HK-2 (cell line): ENCODE results near the gene PDE3B.
"Not testable (repeated sequence)": the region's sequence is repeated elsewhere in the genome, so short reads cannot be mapped to it uniquely, and the experiment has no call there.

Source experiments
- DNase-seq: peaks from one replicate; pipeline ENCODE4 v3.0.0-alpha.2; 2018; ENCODE audit not compliant: unreplicated experiment

The PDE3B gene

GRCh38 chr11:14676068-14676467 lies 32.5 kb downstream of the PDE3B start:
- no peak for DNase-seq

- DNase-seq: no peak
Observed at GRCh38 chr11:14677146-14677545, 33.5 kb downstream of the PDE3B start.

DNA sequence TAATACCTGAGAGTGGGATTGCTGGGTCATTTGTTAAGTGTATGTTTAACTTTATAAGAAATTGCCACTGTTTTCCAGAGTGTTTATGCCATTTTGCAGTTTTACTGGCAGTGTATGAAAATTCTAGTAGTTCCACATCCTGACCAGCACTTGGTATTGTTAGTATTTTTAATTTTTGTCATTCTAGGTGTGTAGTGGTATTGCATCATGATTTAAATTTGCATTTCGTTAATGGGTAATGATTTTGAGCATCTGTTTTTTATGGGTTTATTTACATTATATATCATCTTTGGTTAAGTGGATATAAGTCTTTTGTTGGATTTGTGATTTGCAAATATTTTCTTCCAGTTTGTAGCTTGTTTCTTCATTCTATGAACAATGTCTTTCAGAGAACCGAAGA lies 34.7 kb downstream of the PDE3B start:
- DNase-seq: no peak

DNA sequence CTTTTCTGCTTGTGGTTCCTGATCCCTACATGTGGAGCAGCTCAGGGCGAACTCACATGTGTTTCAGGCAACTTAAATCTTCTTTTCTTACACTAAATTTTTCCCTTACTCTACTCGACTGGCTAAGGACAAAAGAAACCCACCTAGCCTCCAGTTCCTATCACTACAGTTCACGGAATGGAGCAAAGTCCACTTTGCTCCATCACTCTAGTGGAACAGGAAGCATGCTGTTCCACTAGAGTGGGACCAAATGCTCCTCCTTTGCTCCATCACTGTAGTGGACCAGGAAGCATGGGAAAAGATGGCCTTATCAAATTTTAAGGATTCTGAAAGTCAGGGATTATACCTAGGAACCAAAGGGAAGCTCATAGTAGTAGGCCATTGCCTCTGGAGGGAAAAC lies 36.1 kb downstream of the PDE3B start:
- no peak for DNase-seq

DNA sequence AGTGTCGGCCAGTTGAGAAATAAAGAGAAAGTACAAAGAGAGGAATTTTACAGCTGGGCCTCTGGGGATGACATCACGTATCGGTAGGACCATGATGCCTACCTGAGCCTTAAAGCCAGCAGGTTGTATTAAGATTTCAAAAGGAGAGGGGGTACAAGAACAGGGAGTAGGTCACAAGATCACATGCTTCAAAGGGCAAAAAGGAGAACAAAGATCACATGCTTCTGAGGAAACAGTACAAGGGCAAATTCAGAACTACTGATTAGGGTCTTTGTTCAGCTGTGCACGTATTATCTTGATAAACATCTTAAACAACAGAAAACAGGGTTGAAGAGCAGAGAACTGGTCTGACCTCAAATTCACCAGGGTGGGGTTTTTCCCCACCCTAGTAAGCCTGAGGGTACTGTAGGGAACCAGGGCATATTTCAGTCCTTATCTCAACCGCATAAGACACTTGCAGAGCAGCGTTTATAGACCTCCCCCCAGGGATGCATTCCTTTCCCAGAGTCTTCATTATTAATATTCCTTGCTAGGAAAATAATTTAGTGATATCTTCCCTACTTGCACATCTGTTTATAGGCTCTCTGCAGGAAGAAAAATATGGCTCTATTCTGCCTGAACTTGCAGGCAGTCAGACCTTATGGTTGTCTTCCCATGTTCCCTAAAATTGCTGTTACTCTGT lies 40.8 kb downstream of the PDE3B start:
- DNase-seq: not testable (repeated sequence)

- DNase-seq: no peak
Observed at GRCh38 chr11:14687456-14687855, 43.9 kb downstream of the PDE3B start.

DNA sequence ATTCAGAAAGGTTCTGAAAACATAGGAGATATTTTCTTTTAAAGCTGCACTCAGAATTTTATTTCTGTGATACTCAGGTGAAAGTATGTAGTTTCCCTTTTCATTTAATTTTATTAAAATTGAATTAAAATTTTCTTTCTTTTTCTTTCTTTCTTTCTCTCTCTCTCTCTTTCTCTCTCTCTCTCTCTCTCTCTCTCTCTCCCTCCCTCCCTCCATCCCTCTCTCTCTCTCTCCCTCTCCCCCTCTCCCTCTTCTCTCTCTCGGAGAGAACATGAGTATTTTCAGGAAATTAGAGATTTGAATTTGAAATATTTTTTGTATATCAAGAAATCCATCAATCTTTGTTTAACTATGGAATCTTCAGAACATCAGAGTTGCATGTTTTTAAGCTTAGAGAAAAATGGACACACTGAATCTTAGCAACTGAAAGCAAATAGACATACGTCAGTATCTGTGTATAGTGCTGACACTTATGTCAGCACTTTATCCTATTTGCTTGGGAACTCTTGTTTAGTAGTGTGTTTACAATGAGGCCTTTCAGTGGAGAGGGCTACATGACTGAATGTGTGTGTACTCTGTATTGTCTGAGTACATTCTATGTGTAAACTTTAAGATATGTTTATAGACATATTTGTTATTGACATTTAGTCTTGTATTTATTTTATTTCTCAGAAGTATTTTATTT lies 44.5 kb downstream of the PDE3B start:
- DNase-seq: no peak

DNA sequence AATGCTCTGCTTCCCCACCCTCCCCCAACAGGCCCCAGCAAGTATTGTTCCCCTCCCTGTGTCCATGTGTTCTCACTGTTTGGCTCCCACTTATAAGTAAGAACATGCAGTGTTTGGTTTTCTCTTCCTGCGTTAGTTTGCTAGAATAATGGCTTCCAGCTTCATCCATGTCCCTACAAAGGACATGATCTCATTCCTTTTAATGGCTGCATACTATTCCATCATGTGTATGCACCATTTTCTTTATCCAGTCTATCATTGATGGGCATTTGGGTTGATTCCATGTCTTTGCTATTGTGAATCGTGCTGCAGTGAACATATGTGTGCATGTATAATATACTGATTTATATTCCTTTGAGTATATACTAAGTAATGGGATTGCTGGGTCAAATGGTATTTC lies 52.1 kb downstream of the PDE3B start:
- not testable (repeated sequence) for DNase-seq

DNA sequence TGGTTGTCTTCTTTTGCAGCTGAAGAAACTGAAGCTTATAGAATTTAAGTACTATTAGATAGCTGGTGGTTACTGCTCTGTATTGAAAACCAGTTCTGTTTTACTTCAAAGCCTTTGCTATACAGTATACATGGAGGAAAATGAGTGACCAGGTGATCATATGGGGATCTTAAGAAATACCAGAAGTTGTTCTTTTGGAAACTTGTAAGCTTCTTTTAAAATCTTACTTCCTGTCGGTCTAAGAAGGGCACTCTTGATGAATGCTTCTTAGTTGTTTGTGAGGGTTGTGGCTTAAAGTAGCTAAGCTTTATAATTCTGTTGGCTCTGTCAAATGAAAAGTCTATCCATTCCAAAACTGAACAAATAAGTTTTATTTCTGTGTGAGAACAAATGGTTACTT lies 55.2 kb downstream of the PDE3B start:
- no peak for DNase-seq

DNA sequence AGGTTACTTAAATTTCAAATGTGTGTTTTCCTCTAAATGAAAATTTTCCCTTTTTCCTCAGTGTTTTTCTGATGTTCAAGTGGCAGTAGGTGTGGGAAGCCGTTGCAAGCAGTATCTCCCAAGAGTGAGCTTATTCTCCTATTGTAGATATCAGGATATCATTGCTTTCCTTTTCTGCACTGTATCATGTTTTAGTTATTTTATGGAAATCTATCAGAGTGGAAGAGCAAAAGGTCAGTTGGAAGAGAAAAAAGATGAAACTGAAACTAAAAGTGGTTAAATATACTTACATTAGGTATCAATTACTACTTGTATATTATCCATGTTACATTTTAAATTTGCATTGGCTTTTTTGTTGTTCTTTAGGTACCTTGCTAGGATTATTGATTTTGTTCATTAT lies 57.0 kb downstream of the PDE3B start:
- DNase-seq: no peak

DNA sequence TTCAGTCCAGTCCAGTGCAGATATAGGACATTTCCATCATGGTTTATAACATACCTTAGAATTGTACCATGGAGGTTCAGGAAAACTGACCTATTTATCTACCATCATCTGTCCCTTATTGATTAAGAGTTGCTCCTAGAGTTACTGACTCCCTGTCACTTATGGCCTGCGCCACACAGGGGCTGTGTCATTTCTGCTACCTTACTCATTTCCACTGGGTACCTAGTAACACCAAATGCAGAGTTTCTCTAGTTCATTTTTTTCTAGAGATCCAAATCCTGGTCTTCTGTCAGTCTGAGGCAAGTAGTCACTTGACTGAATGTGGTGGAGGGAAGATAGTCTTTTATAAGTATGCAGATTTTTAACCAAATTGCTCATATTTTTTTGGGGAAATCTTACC lies 59.2 kb downstream of the PDE3B start:
- DNase-seq: no peak

GRCh38 chr11:14703731-14704130 lies 60.1 kb downstream of the PDE3B start:
- no peak for DNase-seq

GRCh38 chr11:14705067-14705466 lies 61.5 kb downstream of the PDE3B start:
- no peak for DNase-seq

GRCh38 chr11:14713496-14714244 lies 70.1 kb downstream of the PDE3B start:
- DNase-seq: no peak

DNA sequence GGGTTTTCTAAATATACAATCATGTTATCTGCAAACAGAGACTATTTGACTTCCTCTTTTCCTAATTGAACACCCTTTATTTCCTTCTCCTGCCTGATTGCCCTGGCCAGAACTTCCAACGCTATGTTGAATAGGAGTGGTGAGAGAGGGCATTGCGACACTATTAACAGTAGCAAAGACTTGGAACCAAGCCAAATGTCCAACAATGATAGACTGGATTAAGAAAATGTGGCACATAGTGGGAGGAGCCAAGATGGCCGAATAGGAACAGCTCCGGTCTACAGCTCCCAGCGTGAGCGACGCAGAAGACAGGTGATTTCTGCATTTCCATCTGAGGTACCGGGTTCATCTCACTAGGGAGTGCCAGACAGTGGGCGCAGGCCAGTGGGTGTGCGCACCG lies 72.1 kb downstream of the PDE3B start:
- not testable (repeated sequence) for DNase-seq

DNA sequence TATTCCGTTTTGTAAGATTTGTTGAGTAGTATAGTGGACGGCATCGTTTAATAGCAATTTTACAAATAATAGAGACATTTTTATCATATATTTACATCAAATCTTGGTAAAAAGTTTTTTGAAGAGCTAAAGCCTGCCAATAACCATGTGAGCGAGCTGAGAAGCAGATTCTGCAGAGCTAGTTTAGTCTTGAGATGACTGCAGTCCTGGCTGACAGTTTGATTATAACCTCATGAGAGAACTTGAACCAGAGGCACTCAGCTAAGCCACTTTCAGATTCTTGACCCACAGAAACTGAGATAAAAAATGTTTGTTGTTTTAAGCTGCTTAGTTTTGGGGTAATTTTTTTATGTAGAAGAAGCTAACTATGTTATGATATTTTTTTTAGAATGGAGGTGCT lies 78.9 kb downstream of the PDE3B start:
- DNase-seq: no peak

DNA sequence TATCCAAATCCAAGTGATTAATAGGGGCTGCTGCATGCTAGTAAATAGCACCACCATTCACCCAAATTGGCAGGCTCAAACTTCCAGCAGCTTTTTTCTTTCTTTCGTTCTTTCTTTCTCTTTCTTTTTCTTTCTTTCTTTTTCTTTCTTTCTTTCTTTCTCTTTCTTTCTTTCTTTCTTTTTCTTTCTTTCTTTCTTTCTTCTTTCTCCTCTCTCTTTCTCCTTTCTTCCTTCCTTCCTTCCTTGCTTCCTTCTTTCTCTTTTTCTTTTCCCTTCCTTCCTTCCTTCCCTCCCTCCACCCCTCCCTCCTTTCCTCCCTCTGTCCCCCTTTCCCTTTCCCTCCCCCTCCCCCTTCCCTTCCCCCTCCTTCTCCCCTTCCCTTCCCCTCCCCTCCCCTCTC lies 81.5 kb downstream of the PDE3B start:
- DNase-seq: no peak

DNA sequence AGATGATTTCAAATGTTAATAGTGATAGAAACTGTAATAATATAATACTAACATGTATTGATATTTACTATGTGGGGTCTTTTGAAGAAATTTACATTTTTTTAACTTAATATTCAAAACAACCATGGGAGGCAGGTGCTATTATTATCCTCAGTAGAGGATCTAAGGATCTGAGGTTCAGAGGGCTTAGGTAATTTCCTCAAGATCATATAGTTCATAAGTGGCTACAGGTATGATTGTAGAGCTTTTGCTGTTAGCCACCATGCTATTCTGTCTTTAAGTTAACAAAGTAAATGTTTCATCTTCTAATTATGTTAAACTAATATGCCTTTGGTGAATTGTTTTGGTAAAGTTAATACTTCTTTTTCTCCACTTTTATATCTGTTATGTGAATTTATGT lies 83.6 kb downstream of the PDE3B start:
- DNase-seq: no peak

DNA sequence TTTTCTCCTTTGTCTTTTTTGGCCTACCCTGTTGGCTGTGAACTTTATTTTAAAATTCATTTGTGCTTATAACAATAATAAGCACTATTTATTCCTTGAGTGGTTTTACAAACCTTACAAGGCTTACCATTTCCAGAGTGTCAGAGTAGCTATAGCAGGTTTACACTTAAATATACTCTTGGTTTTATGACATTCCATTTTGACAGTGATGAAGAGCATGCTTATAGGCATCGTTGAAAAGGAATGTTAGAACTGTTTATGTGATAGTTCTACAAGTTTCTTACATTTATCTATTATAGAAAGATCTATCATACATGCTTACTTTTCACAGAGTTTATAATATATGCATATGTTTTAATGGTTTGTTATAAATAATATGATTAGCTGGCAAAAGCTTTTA lies 84.1 kb downstream of the PDE3B start:
- no peak for DNase-seq

DNA sequence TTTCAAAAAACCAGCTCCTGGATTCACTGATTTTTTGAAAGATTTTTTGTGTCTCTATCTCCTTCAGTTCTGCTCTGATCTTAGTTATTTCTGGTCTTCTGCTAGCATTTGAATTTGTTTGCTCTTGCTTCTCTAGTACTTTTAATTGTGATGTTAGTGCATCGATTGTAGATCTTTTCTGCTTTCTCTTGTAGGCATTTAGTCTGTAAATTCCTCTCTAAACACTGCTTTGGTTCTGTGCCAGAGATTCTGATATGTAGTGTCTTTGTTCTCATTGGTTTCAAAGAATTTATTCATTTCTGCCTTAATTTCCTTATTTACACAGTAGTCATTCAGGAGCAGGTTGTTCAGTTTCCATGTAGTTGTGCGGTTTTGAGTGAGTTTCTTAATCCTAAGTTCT lies 96.9 kb downstream of the PDE3B start:
- DNase-seq: not testable (repeated sequence)

DNA sequence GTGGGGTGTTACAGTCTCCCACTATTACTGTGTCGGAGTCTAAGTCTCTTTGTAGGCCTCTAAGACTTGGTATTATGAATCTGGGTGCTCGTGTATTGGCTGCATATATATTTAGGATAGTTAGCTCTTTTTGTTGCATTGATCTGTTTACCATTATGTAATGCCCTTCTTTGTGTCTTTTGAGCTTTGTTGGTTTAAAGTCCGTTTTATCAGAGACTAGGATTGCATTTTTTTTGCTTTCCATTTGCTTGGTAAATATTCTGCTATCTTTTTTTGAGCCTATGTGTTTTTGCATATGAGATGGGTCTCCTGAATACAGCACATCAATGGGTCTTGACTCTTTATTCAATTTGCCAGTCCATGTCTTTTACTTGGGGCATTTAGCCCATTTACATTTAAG lies 97.6 kb downstream of the PDE3B start:
- DNase-seq: no peak

DNA sequence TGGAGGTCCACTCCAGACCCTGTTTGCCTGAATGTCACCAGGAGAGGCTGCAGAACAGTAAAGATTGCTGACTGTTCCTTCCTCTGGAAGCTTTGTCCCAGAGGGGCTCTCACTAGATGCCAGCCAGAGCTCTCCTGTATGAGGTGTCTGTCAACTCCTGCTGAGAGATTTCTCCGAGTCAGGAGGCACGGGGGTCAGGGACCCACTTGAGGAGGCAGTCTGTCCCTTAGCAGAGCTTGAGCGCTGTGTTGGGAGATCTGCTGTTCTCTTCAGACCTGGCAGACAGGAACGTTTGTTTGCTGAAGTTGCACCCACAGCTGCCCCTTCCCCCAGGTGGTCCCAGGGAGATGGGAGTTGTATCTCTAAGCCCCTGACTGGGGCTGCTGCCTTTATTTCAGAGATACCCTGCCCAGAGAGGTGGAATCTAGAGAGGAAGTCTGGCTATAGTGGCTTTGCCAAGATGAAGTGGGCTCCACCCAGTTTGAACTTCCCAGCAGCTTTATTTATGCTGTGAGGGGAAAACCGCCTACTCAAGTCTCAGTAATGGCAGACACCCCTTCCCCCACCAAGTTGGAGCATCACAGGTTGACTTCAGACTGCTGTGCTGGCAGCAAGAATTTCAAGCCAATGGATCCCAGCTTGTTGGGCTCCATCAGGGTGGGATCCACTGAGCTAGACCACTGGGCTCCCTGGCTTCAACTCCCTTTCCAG lies 99.4 kb downstream of the PDE3B start:
- no peak for DNase-seq
